Thyroid gland (tissue), 4 donors: ENCODE data around the gene TAF11L13. TPM values are rescaled to one million over a fixed set of nuclear protein-coding genes. Genes with fewer than 3 reads are reported as not detected.

Experiments used
- DNase-seq, 2 donors: peaks; one replicate each; pipeline ENCODE4 v3.0.0-alpha.2; 2019
- H3K27ac ChIP-seq, 3 donors: fragments of 200-600 bp; sonication (generic); 1 replicate in 2 of 3; 2 replicates in 1 of 3; pipeline ENCODE4 v1.5.1; 2016 to 2019; ENCODE audit warnings: mild to moderate bottlenecking in 1 of 3, moderate library complexity in 1 of 3
- H3K27me3 ChIP-seq: fragments of 200-600 bp; sonication (generic); one replicate; pipeline ENCODE4 v1.5.1; 2019
- H3K36me3 ChIP-seq, 2 donors: fragments of 200-600 bp; sonication (generic); one replicate each; pipeline ENCODE4 v1.5.1; 2016 to 2019
- H3K4me1 ChIP-seq, 2 donors: fragments of 200-600 bp; sonication (generic); one replicate each; pipeline ENCODE4 v1.5.1; 2017 to 2019
- H3K4me3 ChIP-seq, 3 donors: fragments of 200-600 bp; sonication (generic); replicated peaks in 1 of 3; 1 replicate in 2 of 3; 2 replicates in 1 of 3; pipeline ENCODE4 v1.5.1; 2016; ENCODE audit warnings: mild to moderate bottlenecking in 1 of 3
- H3K9me3 ChIP-seq: fragments of 200-600 bp; sonication (generic); one replicate; pipeline ENCODE4 v1.5.1; 2017
- POLR2A ChIP-seq, 2 donors: fragments of 450-650 bp; IDR thresholded peaks; one replicate each; pipeline ENCODE4 v1.6.1; 2017; ENCODE audit warnings: antibody characterized with exemption in 2 of 2, mild to moderate bottlenecking in 2 of 2, moderate library complexity in 1 of 2
- WGBS, 2 donors: methylation state at CpG; one replicate each; pipeline ENCODE4 v1.1.5; 2017; 5-methylcytosine and 5-hydroxymethylcytosine counted together
- intact Hi-C: fragments of 100-400 bp; cut with DNase I; formaldehyde crosslinking; loops from one replicate; pipeline ENCODE4 v1.15.1; 2023
- total RNA-seq, 4 donors: library from RNA; depleted of rRNA; stranded (reverse); fragments of >200 nt; gene quantifications; one replicate each; pipeline ENCODE4 v1.2.3, GENCODE V29; 2016
- TF ChIP-seq, protein P1 (sequence below), 6 experiments: fragments of 200-600 bp in 3 of 6; fragments of 450-650 bp in 3 of 6; sonication (generic) in 3 of 6; IDR thresholded peaks; one replicate each; pipeline ENCODE4 v1.5.1; 2016 to 2019; ENCODE audit warnings: antibody characterized with exemption in 6 of 6, mild to moderate bottlenecking in 2 of 6, inconsistent platforms in 1 of 6, moderate library complexity in 1 of 6

Gene TAF11L13
- total RNA-seq, 4 donors from 2014 or later: not detected

DNA sequence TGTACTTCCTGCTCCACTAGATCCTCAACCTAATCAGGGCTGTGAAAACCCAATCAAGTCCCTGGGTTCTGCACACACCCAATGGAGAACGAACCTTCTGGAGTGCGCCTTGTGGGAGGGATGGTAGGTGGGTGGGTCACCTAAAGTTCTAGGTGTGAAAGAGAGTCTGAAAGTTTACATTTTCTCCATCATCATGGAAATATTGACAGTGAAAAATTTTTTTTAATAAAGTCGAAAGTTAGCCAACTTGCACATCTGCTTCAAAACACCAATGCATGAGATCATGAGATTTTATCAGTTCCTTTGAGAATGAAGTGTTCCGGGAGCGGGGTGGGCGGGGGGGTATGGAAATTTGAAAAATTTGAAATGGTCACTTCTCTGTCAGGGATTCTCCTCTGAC is 24.0 kb downstream of the TAF11L13 start:
- no peaks in the 10 kb centered on the region for H3K4me1 ChIP-seq
- no peak overlapping the region for H3K4me3 ChIP-seq
- intact Hi-C loops: no loop called here
- no peak overlapping the region for H3K27ac ChIP-seq
- no peaks in the 10 kb centered on the region for H3K9me3 ChIP-seq
- TF ChIP-seq, protein P1, sequence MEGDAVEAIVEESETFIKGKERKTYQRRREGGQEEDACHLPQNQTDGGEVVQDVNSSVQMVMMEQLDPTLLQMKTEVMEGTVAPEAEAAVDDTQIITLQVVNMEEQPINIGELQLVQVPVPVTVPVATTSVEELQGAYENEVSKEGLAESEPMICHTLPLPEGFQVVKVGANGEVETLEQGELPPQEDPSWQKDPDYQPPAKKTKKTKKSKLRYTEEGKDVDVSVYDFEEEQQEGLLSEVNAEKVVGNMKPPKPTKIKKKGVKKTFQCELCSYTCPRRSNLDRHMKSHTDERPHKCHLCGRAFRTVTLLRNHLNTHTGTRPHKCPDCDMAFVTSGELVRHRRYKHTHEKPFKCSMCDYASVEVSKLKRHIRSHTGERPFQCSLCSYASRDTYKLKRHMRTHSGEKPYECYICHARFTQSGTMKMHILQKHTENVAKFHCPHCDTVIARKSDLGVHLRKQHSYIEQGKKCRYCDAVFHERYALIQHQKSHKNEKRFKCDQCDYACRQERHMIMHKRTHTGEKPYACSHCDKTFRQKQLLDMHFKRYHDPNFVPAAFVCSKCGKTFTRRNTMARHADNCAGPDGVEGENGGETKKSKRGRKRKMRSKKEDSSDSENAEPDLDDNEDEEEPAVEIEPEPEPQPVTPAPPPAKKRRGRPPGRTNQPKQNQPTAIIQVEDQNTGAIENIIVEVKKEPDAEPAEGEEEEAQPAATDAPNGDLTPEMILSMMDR (IDR thresholded peaks at IDR 0.05): no peak
- TF ChIP-seq POLR2A (IDR thresholded peaks at IDR 0.05): no peak
- no peaks in the 10 kb centered on the region for H3K36me3 ChIP-seq
- DNase-seq: no peak
- H3K27me3 ChIP-seq: no peaks in the 10 kb centered on the region
- 64 to 75% methylated on average over 6 of the region's 6 CpGs for WGBS, 2 donors

DNA sequence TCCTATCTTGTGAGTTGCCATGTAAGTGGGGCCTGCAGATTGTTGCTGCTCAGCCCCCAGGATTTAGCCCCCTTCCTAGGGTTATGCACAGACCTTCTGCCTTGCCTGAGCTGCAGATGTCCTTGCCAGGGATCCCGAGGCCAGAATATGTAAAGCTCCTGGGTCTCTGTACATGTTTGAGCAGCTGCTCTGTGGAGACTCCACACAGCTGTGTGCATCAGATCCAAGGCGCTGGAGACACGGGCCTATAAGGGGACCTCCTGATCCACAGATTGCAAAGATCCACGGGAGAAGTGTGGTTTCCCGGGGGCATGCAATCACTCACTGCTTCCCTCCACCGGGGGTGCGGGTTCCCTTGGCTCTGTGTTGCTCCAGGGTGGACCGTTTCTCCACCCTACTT is 31.3 kb downstream of the TAF11L13 start:
- H3K27me3 ChIP-seq: no peaks in the 10 kb centered on the region
- TF ChIP-seq, protein P1 (IDR thresholded peaks at IDR 0.05): no peak
- TF ChIP-seq POLR2A (IDR thresholded peaks at IDR 0.05): no peak
- H3K4me3 ChIP-seq: no peak overlapping the region
- 88 to 91% methylated on average over 8 of the region's 8 CpGs for WGBS, 2 donors
- H3K27ac ChIP-seq: no peak overlapping the region
- H3K9me3 ChIP-seq: no peaks in the 10 kb centered on the region
- no peak for DNase-seq
- intact Hi-C loops: no loop called here
- H3K36me3 ChIP-seq: no peaks in the 10 kb centered on the region
- no peaks in the 10 kb centered on the region for H3K4me1 ChIP-seq

DNA sequence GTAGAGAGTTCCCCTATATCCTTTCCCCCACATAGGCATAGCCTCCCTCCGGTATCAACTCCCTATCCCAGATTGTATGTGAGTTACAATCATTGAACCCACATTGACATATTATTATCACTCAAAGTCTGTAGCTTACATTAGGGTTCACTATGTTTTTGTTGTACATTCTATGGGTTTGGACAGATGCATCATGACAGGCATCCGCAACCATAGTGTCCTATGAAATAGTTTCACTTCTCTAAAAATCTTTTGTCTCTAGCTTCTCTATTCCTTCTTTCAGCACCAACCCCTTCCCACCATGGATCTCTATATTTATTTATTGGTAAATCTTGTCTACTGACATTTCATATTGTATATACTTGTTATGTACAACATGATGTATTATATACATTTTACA is 33.9 kb downstream of the TAF11L13 start:
- intact Hi-C loops: no loop called here
- Histone ChIP-seq H3K36me3 (no peaks in the 10 kb centered on the region), H3K27ac (no peak overlapping the region), H3K4me1 (no peaks in the 10 kb centered on the region), H3K4me3 (no peak overlapping the region), H3K27me3 (no peaks in the 10 kb centered on the region), H3K9me3 (no peaks in the 10 kb centered on the region)
- WGBS, 2 donors: 87 to 97% methylated on average over 2 of the region's 2 CpGs
- TF ChIP-seq, protein P1 (IDR thresholded peaks at IDR 0.05): no peak
- TF ChIP-seq POLR2A (IDR thresholded peaks at IDR 0.05): no peak
- DNase-seq: no peak

DNA sequence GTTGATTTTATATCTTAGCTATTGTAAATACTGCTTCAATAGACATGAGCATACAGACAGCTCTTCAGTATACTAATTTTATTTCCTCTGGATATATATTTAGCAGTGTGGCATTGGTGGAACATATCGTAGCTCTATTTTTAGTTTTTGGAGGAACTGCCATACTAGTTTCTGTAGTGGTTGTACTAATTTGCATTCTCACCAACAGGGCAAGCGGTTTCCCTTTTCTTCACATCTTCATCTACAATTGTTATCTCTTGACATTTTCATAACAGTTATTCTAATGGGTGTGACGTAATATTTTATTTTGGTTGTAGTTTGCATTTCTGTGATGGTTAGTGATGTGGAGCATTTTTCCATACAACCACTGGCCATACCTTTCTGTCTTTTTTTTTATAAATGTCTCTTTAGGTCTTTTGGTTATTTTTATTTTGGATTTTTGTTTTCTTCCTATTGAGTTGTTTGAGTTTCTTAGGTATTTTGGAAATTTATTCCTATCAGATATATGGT is 34.9 kb downstream of the TAF11L13 start:
- Histone ChIP-seq H3K9me3 (no peaks in the 10 kb centered on the region), H3K4me3 (no peak overlapping the region), H3K27me3 (no peaks in the 10 kb centered on the region), H3K4me1 (no peaks in the 10 kb centered on the region), H3K36me3 (no peaks in the 10 kb centered on the region), H3K27ac (no peak overlapping the region)
- no peak for TF ChIP-seq POLR2A (IDR thresholded peaks at IDR 0.05)
- TF ChIP-seq, protein P1 (IDR thresholded peaks at IDR 0.05): no peak
- intact Hi-C loops: no loop called here
- WGBS, 2 donors: 93 to 94% methylated on average over 3 of the region's 3 CpGs
- DNase-seq: no peak

DNA sequence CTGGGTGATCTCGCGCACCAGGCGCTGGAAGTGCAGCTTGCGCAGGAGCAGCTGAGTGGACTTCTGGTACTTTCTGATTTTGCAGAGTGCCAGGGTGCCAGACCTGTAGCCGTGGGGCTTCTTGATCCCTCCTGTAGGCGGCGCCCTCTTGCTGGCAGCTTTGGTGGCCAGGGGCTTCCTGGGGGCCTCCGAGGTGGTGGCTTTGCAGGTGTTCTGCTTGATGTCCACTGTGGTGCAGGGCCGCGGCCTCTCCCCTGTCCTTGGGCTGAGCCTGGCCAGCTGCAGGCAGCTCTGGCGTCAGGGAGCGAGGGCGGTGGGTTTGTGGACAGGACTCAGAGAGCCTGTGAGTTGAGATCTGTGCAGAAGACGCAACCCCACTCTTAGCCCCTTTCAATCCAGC is 38.5 kb downstream of the TAF11L13 start:
- no peaks in the 10 kb centered on the region for H3K27me3 ChIP-seq
- H3K4me3 ChIP-seq: no peak overlapping the region
- no peaks in the 10 kb centered on the region for H3K9me3 ChIP-seq
- intact Hi-C loops: no loop called here
- DNase-seq: no peak
- 97 to 98% methylated on average over 7 to 8 of the region's 14 CpGs for WGBS, 2 donors
- H3K4me1 ChIP-seq: no peaks in the 10 kb centered on the region
- TF ChIP-seq, protein P1 (IDR thresholded peaks at IDR 0.05): no peak
- TF ChIP-seq POLR2A (IDR thresholded peaks at IDR 0.05): no peak
- no peaks in the 10 kb centered on the region for H3K36me3 ChIP-seq
- no peak overlapping the region for H3K27ac ChIP-seq
